ENCODE measurements around the gene LINS1. TPM values are rescaled to one million over a fixed set of nuclear protein-coding genes. Genes with fewer than 3 reads are reported as not detected.

LINS1 gene
- polyA plus RNA-seq, 1 donor: 19.7 TPM

DNA sequence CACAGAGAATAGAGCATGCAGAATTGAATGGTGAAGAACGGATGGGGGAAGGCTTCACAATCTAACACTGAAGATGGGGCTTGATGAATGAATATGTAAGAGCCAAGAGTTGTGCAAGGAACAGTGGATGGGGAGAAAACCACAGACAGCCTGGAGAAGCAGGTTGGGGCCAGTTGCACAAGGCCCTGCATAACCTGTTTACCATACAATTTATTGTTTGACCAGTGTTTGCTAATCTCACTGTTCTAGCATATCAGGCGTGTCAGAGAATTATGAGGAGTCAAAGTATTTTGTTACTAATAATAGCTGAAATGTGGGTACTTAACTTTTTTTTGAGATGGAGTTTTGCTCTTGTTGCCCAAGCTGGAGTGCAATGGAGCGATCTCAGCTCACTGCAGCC lies 36.4 kb downstream of the LINS1 start:
- DNase-seq: no peak
- no CpG with 5 or more reads among the region's 3 CpGs for WGBS (ENCODE audit: insufficient coverage, low lambda C conversion rate)
- H3K27me3 ChIP-seq (ENCODE audit: control insufficient read depth, insufficient read depth, low read length): no peaks in the 10 kb centered on the region
- H3K36me3 ChIP-seq (ENCODE audit: control insufficient read depth, insufficient read depth, low read length): peaks cover 7% of the 10 kb centered on the region
- no peak overlapping the region for H3K27ac ChIP-seq (ENCODE audit: low read length)
- no peaks in the 10 kb centered on the region for H3K9me3 ChIP-seq (ENCODE audit: control insufficient read depth, low read depth, low read length)
- no peak overlapping the region for H3K4me3 ChIP-seq (ENCODE audit: low read length)
- no peaks in the 10 kb centered on the region for H3K4me1 ChIP-seq (ENCODE audit: control insufficient read depth, insufficient read depth, low read length)

DNA sequence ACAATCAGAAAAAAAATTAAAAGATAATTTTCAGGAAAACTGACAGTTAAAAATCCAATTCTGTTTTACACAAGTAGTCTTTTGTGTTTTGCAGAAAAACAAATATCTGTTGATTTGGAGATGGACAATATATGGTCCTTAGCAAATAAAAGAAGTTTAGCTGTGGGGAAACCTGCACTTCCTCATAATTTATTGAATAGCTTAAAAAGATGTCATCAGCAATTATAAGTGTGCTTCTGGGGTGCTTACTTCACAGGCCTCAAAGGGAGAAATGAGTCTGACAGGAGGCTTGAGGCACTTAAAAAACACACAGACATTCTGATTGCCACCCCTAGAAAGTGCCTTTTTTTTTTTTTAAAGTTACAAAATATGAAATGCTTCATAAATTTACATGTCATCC lies 41.7 kb downstream of the LINS1 start:
- no peak for DNase-seq
- H3K4me1 ChIP-seq (ENCODE audit: control insufficient read depth, insufficient read depth, low read length): no peaks in the 10 kb centered on the region
- no peak overlapping the region for H3K27ac ChIP-seq (ENCODE audit: low read length)
- H3K4me3 ChIP-seq (ENCODE audit: low read length): no peak overlapping the region
- H3K9me3 ChIP-seq (ENCODE audit: control insufficient read depth, low read depth, low read length): peaks cover 9% of the 10 kb centered on the region
- H3K36me3 ChIP-seq (ENCODE audit: control insufficient read depth, insufficient read depth, low read length): no peaks in the 10 kb centered on the region
- no peaks in the 10 kb centered on the region for H3K27me3 ChIP-seq (ENCODE audit: control insufficient read depth, insufficient read depth, low read length)

DNA sequence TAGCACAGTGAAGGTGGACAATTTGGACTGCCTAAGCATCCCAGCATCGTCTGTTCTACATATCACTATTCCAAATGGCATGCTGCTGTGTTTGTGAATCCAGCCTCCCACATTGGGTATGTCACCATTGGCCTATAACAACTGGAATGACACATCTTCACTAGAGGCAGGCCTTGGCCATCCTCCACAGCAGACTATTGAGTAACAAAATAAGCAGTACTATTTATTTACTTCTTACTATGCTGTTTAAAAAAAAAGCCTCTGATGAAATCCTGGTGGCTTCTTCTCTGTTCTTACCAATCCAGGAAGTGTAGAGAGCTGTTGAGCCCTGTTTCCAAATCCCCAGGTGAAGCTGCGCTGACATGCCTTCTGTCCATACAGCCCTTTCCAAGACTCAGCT lies 42.7 kb downstream of the LINS1 start:
- Histone ChIP-seq H3K4me1 (ENCODE audit: control insufficient read depth, insufficient read depth, low read length) (no peaks in the 10 kb centered on the region), H3K27ac (ENCODE audit: low read length) (no peak overlapping the region), H3K36me3 (ENCODE audit: control insufficient read depth, insufficient read depth, low read length) (no peaks in the 10 kb centered on the region), H3K4me3 (ENCODE audit: low read length) (no peak overlapping the region), H3K9me3 (ENCODE audit: control insufficient read depth, low read depth, low read length) (peaks cover 9% of the 10 kb centered on the region), H3K27me3 (ENCODE audit: control insufficient read depth, insufficient read depth, low read length) (no peaks in the 10 kb centered on the region)
- DNase-seq: no peak
- WGBS (ENCODE audit: insufficient coverage, low lambda C conversion rate): no CpG with 5 or more reads among the region's 2 CpGs

DNA sequence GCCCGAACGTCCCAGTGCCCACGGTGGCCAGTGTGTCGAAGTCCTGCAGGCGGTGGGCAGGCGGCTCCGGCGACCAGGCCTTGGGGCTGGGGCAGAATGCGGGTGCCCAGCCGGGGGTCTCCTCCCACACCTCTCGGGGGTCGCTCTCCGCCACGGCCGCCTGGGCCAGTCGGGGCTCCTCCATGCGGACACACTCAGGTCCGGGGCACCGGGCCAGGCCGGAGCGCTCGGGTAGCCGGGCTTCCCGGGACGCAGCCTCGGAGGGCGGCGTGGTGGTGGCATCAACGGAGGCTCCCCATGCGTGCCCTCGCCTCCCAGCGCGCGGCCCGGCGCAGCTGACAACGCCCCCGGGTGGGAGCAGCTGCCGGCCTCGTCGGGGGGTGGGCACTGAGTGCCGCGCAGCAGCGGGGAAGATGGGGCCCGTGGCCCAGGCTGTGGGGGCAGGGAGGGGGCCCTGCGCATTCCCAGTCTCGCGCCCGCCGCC lies 43.2 kb downstream of the LINS1 start:
- Histone ChIP-seq H3K27ac (ENCODE audit: low read length) (no peak overlapping the region), H3K4me3 (ENCODE audit: low read length) (no peak overlapping the region), H3K9me3 (ENCODE audit: control insufficient read depth, low read depth, low read length) (peaks cover 14% of the 10 kb centered on the region), H3K36me3 (ENCODE audit: control insufficient read depth, insufficient read depth, low read length) (no peaks in the 10 kb centered on the region), H3K27me3 (ENCODE audit: control insufficient read depth, insufficient read depth, low read length) (no peaks in the 10 kb centered on the region), H3K4me1 (ENCODE audit: control insufficient read depth, insufficient read depth, low read length) (no peaks in the 10 kb centered on the region)
- DNase-seq: no peak
- WGBS (ENCODE audit: insufficient coverage, low lambda C conversion rate): no CpG with 5 or more reads among the region's 50 CpGs

DNA sequence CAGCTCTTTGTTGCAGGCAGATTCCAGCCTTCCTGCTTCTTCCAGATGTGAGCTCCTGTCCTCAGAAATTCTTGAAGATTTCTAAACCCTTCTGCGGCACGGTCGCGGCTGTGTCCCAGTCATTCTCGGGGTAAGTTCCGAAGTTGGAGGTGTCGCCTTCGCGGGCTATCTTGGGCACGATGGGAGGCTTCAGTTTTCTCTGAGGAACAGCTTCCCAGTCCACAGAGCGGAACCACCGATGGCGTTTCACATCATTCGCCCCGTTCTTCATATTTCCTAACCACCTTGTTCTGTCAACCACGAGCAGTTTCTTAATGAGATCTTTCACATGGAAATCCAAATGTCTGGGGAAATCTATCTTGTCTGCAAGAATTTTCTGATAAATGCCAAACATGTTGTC lies 48.5 kb downstream of the LINS1 start:
- no peak for DNase-seq
- 95% methylated on average over 10 of the region's 16 CpGs for WGBS (ENCODE audit: insufficient coverage, low lambda C conversion rate)
- no peaks in the 10 kb centered on the region for H3K4me1 ChIP-seq (ENCODE audit: control insufficient read depth, insufficient read depth, low read length)
- no peak overlapping the region for H3K27ac ChIP-seq (ENCODE audit: low read length)
- no peak overlapping the region for H3K4me3 ChIP-seq (ENCODE audit: low read length)
- peaks cover 3% of the 10 kb centered on the region for H3K36me3 ChIP-seq (ENCODE audit: control insufficient read depth, insufficient read depth, low read length)
- peaks cover 12% of the 10 kb centered on the region for H3K9me3 ChIP-seq (ENCODE audit: control insufficient read depth, low read depth, low read length)
- no peaks in the 10 kb centered on the region for H3K27me3 ChIP-seq (ENCODE audit: control insufficient read depth, insufficient read depth, low read length)

DNA sequence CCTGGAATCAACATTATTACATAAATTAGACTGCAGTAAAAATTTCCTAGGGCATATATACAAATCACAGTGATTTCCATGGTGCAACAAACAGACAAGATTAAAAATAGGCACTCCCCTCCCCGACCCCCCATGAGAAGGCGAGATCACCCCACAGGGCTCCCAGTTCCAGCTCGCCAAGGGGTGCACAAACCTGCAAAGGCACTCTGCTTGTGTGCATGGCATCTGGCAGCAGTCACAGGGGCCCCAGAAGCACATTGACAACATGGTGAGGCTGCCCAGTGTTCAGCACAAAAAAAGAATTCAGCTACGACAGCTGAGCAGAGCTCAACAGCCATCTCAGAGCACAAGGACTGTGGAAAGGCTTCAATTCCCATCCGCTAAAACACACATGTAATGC lies 54.0 kb downstream of the LINS1 start:
- peaks cover 3% of the 10 kb centered on the region for H3K36me3 ChIP-seq (ENCODE audit: control insufficient read depth, insufficient read depth, low read length)
- H3K27ac ChIP-seq (ENCODE audit: low read length): no peak overlapping the region
- peaks cover 8% of the 10 kb centered on the region for H3K9me3 ChIP-seq (ENCODE audit: control insufficient read depth, low read depth, low read length)
- peaks cover 16% of the 10 kb centered on the region for H3K27me3 ChIP-seq (ENCODE audit: control insufficient read depth, insufficient read depth, low read length)
- H3K4me3 ChIP-seq (ENCODE audit: low read length): no peak overlapping the region
- no peak for DNase-seq
- no CpG with 5 or more reads among the region's 5 CpGs for WGBS (ENCODE audit: insufficient coverage, low lambda C conversion rate)
- no peaks in the 10 kb centered on the region for H3K4me1 ChIP-seq (ENCODE audit: control insufficient read depth, insufficient read depth, low read length)

DNA sequence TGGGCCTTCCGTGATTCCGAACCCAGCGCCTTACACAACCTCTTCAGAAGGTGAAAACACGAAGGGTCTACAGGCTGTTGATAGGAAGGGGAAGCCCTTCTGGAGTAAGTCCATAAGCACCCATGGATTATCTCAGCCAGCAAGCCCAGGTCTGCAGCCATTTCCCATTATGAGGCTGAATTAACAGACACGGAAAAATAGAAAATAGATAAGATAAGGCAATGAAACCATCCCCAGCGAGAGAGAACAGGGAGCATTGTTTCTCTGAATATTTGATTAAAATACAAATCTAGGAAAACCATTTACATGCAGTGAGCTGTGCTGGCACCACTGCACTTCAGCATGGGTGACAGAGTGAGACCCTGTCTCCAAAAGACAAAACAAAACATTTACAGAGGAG lies 57.0 kb downstream of the LINS1 start:
- Histone ChIP-seq H3K27ac (ENCODE audit: low read length) (no peak overlapping the region), H3K27me3 (ENCODE audit: control insufficient read depth, insufficient read depth, low read length) (peaks cover 16% of the 10 kb centered on the region), H3K4me1 (ENCODE audit: control insufficient read depth, insufficient read depth, low read length) (no peaks in the 10 kb centered on the region), H3K36me3 (ENCODE audit: control insufficient read depth, insufficient read depth, low read length) (no peaks in the 10 kb centered on the region), H3K4me3 (ENCODE audit: low read length) (no peak overlapping the region), H3K9me3 (ENCODE audit: control insufficient read depth, low read depth, low read length) (peaks cover 7% of the 10 kb centered on the region)
- no CpG with 5 or more reads among the region's 6 CpGs for WGBS (ENCODE audit: insufficient coverage, low lambda C conversion rate)
- DNase-seq: no peak

DNA sequence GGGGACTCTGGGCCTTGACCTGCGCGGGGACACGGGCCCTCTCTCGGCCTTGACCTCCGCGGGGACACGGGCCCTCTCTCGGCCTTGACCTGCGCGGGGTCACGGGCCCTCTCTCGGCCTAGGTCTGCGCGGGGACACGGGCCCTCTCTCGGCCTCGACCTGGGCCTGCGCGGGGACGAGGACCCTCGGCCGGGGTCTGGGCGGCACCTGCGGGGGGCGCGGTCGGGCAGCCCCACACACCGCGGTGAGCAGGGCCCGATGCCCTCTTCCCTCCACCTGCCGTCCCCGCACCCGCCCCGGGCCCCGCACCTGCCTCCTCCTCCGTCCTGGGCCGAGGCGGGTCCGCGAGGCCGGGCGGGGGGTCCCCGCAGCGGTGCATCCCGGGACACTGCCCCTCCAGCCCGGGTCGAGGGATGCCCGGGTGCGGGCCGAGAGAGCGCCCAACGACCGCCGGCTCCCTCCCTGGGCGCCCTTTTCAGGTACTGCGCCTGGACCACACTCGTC lies 57.6 kb downstream of the LINS1 start:
- no peaks in the 10 kb centered on the region for H3K36me3 ChIP-seq (ENCODE audit: control insufficient read depth, insufficient read depth, low read length)
- no CpG with 5 or more reads among the region's 57 CpGs for WGBS (ENCODE audit: insufficient coverage, low lambda C conversion rate)

DNA sequence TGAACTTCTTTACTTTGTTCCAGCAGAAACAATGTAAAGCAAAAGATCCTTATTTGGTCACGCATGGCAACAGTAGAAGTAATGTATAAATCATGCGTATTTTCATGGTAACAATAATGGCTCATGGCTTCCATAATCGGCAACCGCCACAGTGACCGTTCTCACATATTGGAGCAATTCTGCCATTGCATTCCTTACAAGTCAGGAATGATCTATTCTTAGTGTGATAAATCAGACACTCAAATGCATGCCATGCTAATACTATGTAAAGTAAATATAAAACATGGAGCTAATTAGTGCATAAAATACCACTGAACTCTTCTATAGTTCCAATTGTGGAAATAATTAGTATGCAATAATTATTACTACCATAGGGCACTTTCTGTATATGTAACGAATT lies 59.7 kb downstream of the LINS1 start:
- peaks cover 16% of the 10 kb centered on the region for H3K27me3 ChIP-seq (ENCODE audit: control insufficient read depth, insufficient read depth, low read length)
- H3K36me3 ChIP-seq (ENCODE audit: control insufficient read depth, insufficient read depth, low read length): no peaks in the 10 kb centered on the region
- 100% methylated on average over 1 of the region's 6 CpGs for WGBS (ENCODE audit: insufficient coverage, low lambda C conversion rate)
- H3K9me3 ChIP-seq (ENCODE audit: control insufficient read depth, low read depth, low read length): peaks cover 4% of the 10 kb centered on the region
- no peak overlapping the region for H3K27ac ChIP-seq (ENCODE audit: low read length)
- no peaks in the 10 kb centered on the region for H3K4me1 ChIP-seq (ENCODE audit: control insufficient read depth, insufficient read depth, low read length)
- H3K4me3 ChIP-seq (ENCODE audit: low read length): no peak overlapping the region
- no peak for DNase-seq

More for the DNA sequence above, 57.6 kb downstream of the LINS1 start:
- Histone ChIP-seq H3K9me3 (ENCODE audit: control insufficient read depth, low read depth, low read length) (peaks cover 4% of the 10 kb centered on the region), H3K27me3 (ENCODE audit: control insufficient read depth, insufficient read depth, low read length) (peaks cover 16% of the 10 kb centered on the region), H3K4me1 (ENCODE audit: control insufficient read depth, insufficient read depth, low read length) (no peaks in the 10 kb centered on the region), H3K27ac (ENCODE audit: low read length) (no peak overlapping the region), H3K4me3 (ENCODE audit: low read length) (no peak overlapping the region)
- DNase-seq: no peak

DNA sequence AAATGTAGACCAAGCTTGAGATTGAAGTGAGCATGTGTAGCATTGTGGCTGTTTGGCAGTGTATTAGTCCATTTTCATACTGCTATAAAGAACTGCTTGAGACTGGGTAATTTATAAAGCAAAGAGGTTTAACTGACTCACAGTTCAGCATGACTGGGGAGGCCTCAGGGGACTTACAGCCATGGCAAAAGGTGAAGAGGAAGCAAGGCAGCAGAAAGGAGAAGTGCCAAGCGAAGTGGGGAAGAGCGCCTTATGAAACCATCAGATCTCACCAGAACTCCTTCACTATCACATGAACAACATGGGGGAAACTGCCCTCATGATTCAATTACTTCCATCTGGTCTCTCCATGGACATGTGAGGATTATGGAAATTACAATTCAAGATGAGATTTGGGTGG lies 64.7 kb downstream of the LINS1 start:
- H3K27ac ChIP-seq (ENCODE audit: low read length): no peak overlapping the region
- WGBS (ENCODE audit: insufficient coverage, low lambda C conversion rate): no CpG with 5 or more reads among the region's 2 CpGs
- DNase-seq: no peak
- H3K9me3 ChIP-seq (ENCODE audit: control insufficient read depth, low read depth, low read length): no peaks in the 10 kb centered on the region
- H3K4me1 ChIP-seq (ENCODE audit: control insufficient read depth, insufficient read depth, low read length): no peaks in the 10 kb centered on the region
- no peaks in the 10 kb centered on the region for H3K27me3 ChIP-seq (ENCODE audit: control insufficient read depth, insufficient read depth, low read length)
- H3K4me3 ChIP-seq (ENCODE audit: low read length): no peak overlapping the region
- no peaks in the 10 kb centered on the region for H3K36me3 ChIP-seq (ENCODE audit: control insufficient read depth, insufficient read depth, low read length)

DNA sequence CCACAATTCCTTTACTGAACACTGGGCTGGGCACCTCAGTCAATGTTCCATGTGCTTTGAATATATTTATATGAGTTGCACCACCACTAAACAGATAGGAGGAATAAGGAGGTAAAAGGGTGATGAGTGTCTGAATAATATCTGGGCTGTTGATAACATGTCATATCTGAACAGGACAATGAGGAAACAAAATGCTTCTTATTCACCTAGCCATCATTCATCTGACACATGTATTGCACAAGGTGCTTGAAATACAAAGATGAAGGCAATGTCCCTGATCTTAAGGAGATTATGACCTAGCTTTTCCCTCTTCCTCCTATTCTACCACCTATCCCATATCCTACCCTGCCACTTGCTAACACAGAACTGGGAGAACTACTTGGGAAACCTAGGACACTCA lies 65.3 kb downstream of the LINS1 start:
- Histone ChIP-seq H3K9me3 (ENCODE audit: control insufficient read depth, low read depth, low read length) (no peaks in the 10 kb centered on the region), H3K27ac (ENCODE audit: low read length) (no peak overlapping the region), H3K4me1 (ENCODE audit: control insufficient read depth, insufficient read depth, low read length) (no peaks in the 10 kb centered on the region), H3K27me3 (ENCODE audit: control insufficient read depth, insufficient read depth, low read length) (no peaks in the 10 kb centered on the region), H3K36me3 (ENCODE audit: control insufficient read depth, insufficient read depth, low read length) (no peaks in the 10 kb centered on the region), H3K4me3 (ENCODE audit: low read length) (no peak overlapping the region)
- no peak for DNase-seq
